HG02763 (cell line): ENCODE results near the gene C5orf24.
"Not testable (repeated sequence)": the region's sequence is repeated elsewhere in the genome, so short reads cannot be mapped to it uniquely, and the experiment has no call there.

Experiments used
- ATAC-seq: cut with Tn5 transposase; IDR thresholded peaks from one replicate; pipeline ENCODE4 v1.9.1; 2021; ENCODE audit warnings: mild to moderate bottlenecking, moderate library complexity; ENCODE audit not compliant: unreplicated experiment

The C5orf24 gene

GRCh38 chr5:134845852-134846640 lies at the start of gene C5orf24:
Gene C5orf24, plus strand, starts transcription at chr5:134845968. Its CDS starts 8,933 bp downstream, at chr5:134854901.
- peak; percentile 96 for ATAC-seq

- ATAC-seq = no peak
Measured at GRCh38 chr5:134798468-134798867, 47.3 kb upstream of the C5orf24 start.

GRCh38 chr5:134803821-134804220 lies 41.9 kb upstream of the C5orf24 start:
- ATAC-seq = no peak

DNA sequence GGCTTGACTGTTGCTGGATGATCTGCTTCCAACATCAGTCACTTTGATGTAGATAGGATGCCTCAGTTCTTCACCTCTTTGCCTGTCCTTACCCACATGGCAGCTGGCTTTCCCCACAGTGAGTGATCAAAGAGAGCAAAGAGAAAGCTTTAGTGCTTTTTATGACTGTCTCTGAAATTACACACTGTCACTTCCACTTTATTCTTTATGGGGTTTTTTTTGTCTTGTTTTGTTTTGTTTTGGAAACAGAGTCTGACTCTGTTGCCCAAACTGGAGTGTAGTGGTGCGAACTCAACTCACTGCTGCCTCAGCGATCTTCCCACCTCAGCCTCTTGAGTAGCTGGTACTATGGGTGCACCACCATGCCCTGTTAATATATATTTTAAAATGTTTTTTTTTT lies 32.4 kb upstream of the C5orf24 start:
- no peak for ATAC-seq

DNA sequence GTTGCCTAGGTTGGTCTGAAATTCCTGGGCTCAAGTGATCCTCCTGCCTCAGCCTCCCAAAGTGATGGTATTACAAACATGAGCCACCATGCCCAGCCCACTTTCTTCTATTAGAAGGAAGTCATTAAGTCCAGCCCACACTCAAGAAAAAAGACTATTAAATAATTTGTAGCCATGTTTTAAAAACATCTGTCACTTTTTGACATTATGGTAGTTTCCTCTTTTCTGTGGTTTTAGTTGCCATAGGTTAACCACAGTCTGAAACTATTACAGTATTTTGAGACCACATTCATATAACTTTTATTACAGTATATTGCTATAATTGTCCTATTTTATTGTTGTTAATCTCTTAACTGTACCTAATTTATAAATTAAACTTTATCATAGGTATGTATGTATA lies 31.9 kb upstream of the C5orf24 start:
- no peak for ATAC-seq

DNA sequence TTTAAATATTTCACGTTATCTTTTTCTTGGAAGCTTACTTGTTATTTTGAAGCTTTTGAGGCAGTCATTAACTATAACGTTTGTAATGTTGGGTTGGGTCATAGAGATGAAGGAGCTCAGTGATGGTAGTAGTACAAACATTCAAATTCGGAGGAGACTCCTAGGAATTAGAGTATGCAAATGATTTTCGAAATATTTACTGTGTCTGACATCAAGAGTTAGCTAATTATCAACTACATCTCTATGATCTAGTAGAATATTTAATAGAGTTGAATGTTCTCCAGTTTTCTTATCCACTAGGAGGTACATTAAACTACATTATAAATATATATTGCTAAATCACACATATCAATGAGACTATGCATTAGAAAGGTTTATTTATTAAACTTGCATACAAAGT lies 28.8 kb upstream of the C5orf24 start:
- ATAC-seq = no peak

GRCh38 chr5:134818776-134819175 lies 27.0 kb upstream of the C5orf24 start:
- ATAC-seq = no peak

GRCh38 chr5:134819407-134819963 lies 26.3 kb upstream of the C5orf24 start:
- no peak for ATAC-seq

- no peak for ATAC-seq
Measured at GRCh38 chr5:134821841-134822240, 23.9 kb upstream of the C5orf24 start.

DNA sequence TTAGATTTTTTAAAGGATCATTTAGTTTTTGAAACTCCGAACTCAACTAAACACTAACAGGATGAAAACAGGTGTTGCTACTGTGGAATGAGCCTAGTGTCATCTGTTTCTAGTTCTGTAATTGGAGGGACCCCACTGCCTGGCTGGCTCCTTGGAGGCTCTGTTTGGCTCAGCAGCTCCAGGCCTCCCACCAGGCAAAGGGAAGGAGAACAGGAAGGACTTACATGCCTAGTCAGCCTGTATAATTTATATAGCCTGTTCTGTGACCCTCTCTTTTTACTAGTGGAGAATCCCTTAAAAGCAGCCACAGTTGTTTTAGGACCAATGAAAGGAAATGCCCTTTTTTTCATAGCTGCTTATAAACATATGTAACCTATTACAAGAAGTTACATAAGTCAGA lies 21.1 kb upstream of the C5orf24 start:
- ATAC-seq = no peak

DNA sequence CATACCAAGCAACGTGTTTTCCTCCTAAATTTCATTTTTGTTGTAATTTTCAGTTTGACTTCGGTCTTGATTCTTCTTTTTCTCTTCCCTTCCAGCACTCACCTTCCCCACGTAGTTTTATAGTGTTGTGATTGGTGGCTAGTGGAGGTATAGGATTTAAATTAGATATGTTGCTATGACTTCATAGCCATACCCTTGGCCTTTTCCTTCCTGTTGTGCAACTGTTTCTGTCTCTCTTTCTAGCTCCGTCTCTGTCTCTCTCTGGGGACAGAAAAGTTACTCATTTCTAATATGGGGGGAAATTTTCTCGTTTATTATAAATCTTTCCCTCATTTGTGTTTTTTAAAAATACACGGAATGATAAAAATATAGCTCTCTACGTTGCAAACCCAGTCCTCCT lies 20.6 kb upstream of the C5orf24 start:
- ATAC-seq = no peak

- ATAC-seq = no peak
Measured at GRCh38 chr5:134833340-134834032, 12.3 kb upstream of the C5orf24 start.

DNA sequence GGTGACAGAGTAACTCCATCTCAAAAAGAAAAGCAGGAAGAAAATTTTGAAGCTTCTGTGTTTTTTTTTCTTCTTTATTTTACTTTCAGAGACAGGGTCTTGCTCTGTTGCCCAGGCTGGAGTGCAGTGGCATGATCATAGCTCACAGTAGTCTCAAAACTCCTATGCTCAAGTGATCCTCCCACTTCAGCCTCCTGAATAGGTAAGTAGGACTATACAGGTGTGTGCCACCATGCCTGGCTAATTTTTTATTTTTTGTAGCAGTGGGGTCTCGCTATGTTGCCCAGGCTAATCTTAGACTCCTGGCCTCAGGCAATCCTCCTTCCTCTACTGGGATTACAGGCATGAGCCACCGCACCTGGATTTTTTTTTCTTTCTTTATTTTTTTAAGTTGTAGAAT lies 10.1 kb upstream of the C5orf24 start:
- no peak for ATAC-seq

DNA sequence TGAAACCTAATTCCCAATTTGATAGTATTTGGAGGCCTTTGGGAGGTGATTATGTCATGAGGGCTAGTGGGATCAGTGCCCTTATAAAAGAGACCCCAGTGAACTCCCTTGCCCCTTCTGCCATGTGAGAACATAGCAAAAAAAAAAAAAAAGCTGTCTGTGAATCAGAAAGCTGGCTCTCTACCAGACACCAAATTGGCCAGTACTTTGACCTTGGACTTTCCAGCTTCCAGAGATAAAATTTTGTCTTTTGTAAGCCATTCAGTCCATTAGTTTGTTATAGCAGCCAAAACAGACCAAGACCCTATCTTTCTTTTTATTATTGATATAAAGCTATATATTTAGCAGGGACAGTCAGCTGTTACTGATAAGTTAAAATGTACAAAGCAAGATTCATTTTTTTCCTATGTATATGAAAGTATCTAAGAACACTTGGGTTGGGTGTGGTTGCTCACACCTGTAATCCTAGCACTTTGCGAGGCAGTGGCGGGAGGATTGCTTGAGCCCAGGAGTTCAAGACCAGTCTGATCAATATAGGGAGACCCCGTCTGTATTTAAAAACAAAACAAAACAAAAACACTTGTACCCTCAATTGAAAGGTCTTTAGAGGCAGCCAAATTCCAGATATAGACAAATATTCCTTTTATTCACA lies 8.1 kb upstream of the C5orf24 start:
- ATAC-seq = no peak

GRCh38 chr5:134838361-134838760 lies 7.4 kb upstream of the C5orf24 start:
- ATAC-seq = not testable (repeated sequence)

- no peak for ATAC-seq
Measured at GRCh38 chr5:134840811-134841210, 5.0 kb upstream of the C5orf24 start.

- ATAC-seq = no peak
Measured at GRCh38 chr5:134844252-134844651, 1.5 kb upstream of the C5orf24 start.

- no peak for ATAC-seq
Measured at GRCh38 chr5:134845335-134845851, 375 bp upstream of the C5orf24 start.

DNA sequence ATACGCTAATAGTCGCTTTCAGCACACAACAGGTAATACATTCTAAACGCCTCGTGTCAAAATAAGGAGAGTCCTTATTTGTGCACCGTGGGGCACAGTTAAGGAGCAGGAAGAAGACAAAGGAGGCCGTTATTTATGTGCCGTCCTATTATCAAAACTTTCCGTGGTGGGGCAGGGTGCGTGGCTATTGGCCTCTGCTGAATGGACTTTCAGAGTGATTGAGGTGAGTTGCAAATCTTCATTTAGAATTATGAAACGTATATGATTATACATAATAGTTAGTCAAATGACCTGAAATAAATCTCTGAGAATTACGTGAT lies 833 bp downstream of the C5orf24 start:
- ATAC-seq = no peak

DNA sequence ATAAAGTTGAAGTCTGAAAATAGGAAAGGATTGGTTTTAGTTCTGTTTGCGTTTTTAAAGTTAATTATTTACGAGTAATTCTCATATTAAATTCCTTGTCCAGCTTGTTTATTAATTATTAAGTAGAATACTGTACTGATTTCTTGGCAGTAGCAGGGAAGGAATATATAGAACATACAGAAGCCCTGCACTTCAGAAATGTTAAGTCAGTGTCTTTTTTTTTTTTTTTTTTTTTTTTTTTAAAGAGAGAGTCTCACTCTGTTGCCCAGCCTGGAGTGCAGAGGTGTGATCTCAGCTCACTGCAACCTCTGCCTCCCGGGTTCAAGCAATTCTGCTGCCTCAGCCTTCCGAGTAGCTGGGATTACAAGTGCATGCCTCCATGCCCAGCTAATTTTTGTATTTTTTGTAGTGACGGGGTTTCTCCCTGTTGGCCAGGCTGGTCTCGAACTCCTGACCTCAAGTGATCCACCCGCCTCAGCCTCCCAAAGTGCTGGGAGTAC lies 3.7 kb downstream of the C5orf24 start:
- ATAC-seq = not testable (repeated sequence)

DNA sequence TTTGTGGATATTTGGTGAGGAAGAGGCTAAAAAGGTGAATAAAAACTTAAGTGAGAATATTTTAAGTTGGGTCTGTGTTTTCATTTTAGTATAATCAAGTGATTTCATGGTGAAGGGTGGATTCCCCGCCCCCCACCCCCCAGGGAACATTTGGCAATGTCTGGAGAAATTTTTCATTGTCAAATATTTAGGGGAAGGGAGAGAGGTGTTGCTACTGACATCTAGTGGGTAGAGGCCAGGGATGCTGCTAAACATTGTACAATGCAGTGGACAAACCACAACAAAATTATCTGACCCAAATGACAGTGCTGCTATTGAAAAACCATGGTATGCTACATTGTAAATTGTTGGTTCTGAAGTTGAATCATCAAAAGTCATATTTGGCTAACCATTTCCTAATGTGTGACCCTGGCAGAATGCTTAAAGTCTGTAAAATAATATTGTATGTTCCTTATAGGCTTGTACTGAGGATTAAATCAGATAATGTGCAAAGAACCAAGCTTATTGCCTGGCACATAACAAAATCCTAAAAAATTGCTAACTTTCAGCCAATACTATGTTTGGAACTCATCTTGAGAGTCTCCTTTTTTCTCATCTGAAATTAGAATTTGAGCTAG lies 5.6 kb downstream of the C5orf24 start:
- ATAC-seq = no peak
